A673 (cell line): ENCODE measurements around the gene OR2T34. TPM values are rescaled to one million over a fixed set of nuclear protein-coding genes. Genes with fewer than 3 reads are reported as not detected.
"Not testable (repeated sequence)": the region's sequence is repeated elsewhere in the genome, so short reads cannot be mapped to it uniquely, and the experiment has no call there.

Experiments
- BruUV-seq: library from RNA; stranded (reverse); fragments of 400-500 nt; replicated peaks from 2 replicates; lab custom pipeline; 2021; lab: Mats Ljungman, UMichigan
- CTCF ChIA-PET: fragments of 300-600 bp; sonication (Branson Sonifier 250); formaldehyde crosslinking; loops from one replicate; lab custom pipeline; 2022; ENCODE audit warnings: antibody characterized with exemption; lab: Charles Lee
- POLR2A ChIA-PET: fragments of 300-600 bp; sonication (Branson Sonifier 250); formaldehyde crosslinking; loops from one replicate; lab custom pipeline; 2022; ENCODE audit warnings: antibody characterized with exemption; ENCODE audit not compliant: low non-redundant PET; lab: Charles Lee
- DNase-seq: peaks from one replicate; pipeline ENCODE4 v3.0.0-alpha.2; 2015; ENCODE audit warnings: low spot score
- H3K27ac ChIP-seq: fragments of 200-600 bp; sonication (generic); 2 replicates; pipeline ENCODE4 v1.5.1; 2016; ENCODE audit warnings: mixed run types, low read depth, mild to moderate bottlenecking, mixed read lengths, antibody characterized with exemption, low read length; ENCODE audit not compliant: poor library complexity, severe bottlenecking
- H3K27me3 ChIP-seq: fragments of 200-600 bp; sonication (generic); replicated peaks from 2 replicates; pipeline ENCODE4 v1.6.1; 2017; ENCODE audit warnings: mixed run types, low read depth, mild to moderate bottlenecking, mixed read lengths, antibody characterized with exemption, low read length; ENCODE audit not compliant: insufficient read depth, poor library complexity
- H3K36me3 ChIP-seq: fragments of 200-600 bp; sonication (generic); 2 replicates; pipeline ENCODE4 v1.6.1; 2016; ENCODE audit warnings: mixed run types, mild to moderate bottlenecking, mixed read lengths, antibody characterized with exemption, low read length; ENCODE audit not compliant: insufficient read depth, poor library complexity, severe bottlenecking
- H3K4me1 ChIP-seq: fragments of 200-600 bp; sonication (generic); 2 replicates; pipeline ENCODE4 v1.6.1; 2017; ENCODE audit warnings: mixed run types, mild to moderate bottlenecking, mixed read lengths, antibody characterized with exemption, low read length; ENCODE audit not compliant: insufficient read depth, poor library complexity, severe bottlenecking
- H3K4me3 ChIP-seq: fragments of 200-600 bp; sonication (generic); 2 replicates; pipeline ENCODE4 v1.5.1; 2016; ENCODE audit warnings: low read depth, mixed run types, mild to moderate bottlenecking, mixed read lengths, low read length; ENCODE audit not compliant: poor library complexity, severe bottlenecking
- H3K9me3 ChIP-seq: fragments of 200-600 bp; sonication (generic); 2 replicates; pipeline ENCODE4 v1.6.1; 2016; ENCODE audit warnings: mixed run types, low read depth, mild to moderate bottlenecking, mixed read lengths, antibody characterized with exemption, low read length; ENCODE audit not compliant: poor library complexity, severe bottlenecking
- EZH2 ChIP-seq: fragments of 200-600 bp; sonication (generic); IDR thresholded peaks from 2 replicates; pipeline ENCODE4 v1.6.1; 2017; ENCODE audit warnings: borderline replicate concordance, low read depth, mild to moderate bottlenecking, mixed read lengths, antibody characterized with exemption, low read length; ENCODE audit not compliant: poor library complexity, severe bottlenecking
- intact Hi-C: fragments of 100-400 bp; cut with micrococcal nuclease; formaldehyde crosslinking; loops from one replicate; pipeline ENCODE4 v1.10.0; 2022; ENCODE audit not compliant: unreplicated experiment
- total RNA-seq: library from RNA; stranded (reverse); gene quantifications from 2 replicates; pipeline ENCODE4 v1.2.3, GENCODE V29; 2021
- TF ChIP-seq, protein P1 (sequence below): fragments of 300-800, 200-600 bp; sonication (generic); conservative IDR thresholded peaks from 2 replicates; pipeline ENCODE4 v1.5.1; 2017; ENCODE audit warnings: low read depth, mild to moderate bottlenecking, antibody characterized with exemption, low read length, moderate library complexity, mixed read lengths

Gene OR2T34
- total RNA-seq, 1 experiment from 2014 or later = not detected

DNA sequence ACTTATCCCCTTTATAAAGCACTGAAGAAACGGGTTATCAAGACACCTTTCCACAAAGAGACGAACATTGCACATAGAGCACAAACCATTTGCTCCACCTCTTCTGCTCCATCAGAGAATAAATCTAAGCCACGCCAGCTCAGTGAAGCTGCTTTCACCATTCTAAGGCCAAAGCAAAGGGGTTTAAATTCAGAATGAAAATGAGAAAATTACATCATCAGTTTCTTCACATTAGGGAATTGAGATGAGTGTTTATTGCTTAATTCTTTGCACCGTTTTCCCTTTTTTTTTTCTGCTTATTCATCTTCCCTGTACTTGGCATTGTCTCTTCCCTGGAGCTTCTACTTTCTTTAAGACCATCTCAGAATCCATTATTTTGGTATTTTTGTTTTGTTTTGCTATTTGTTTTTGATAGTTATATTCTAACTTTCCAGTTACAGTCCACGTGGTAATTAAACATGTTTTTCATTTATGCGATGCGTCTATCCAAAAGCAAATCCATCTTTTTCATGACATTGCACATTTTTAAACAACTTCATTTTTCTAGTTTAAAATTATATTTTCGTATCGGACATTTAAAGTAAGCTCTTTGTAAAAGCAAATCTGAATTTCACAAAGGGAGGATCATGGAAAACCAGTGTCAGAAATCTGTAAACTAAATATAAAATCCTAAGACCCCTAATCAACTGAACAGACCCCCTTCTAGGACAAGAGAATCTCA, 1.9 kb upstream of the OR2T34 start:
- BruUV-seq = no TSS peak
- intact Hi-C loops = no loop called here

DNA sequence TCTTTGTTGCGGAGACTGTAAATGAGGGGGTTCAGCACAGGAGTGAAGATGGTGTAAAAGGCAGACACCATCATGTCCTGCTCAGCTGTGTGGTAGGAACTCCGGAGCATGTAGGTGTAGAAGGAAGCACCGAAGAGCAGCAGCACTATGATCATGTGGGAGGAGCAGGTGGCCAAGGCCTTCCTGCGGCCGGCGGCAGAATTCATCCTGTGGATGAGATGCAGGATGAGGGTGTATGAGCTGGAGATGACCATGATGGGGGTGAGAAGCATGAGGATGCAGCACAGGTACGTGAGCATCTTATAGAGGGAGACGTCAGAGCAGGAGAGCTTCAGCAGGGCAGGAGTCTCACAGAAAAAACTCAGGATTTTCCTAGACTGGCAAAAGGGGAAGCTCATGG, 701 bp downstream of the OR2T34 start:
- H3K9me3 ChIP-seq, BruUV-seq, H3K27me3 ChIP-seq, CTCF ChIA-PET, POLR2A ChIA-PET, H3K27ac ChIP-seq, DNase-seq, H3K4me3 ChIP-seq, intact Hi-C loops, H3K36me3 ChIP-seq: not testable (repeated sequence)
- peaks cover 25% of the 10 kb centered on the region for H3K4me1 ChIP-seq

More for the DNA sequence above, 1.9 kb upstream of the OR2T34 start:
- peaks cover 19% of the 10 kb centered on the region for H3K4me1 ChIP-seq
- POLR2A ChIA-PET = no interaction called here
- H3K4me3 ChIP-seq = no peak overlapping the region
- TF ChIP-seq, protein P1, sequence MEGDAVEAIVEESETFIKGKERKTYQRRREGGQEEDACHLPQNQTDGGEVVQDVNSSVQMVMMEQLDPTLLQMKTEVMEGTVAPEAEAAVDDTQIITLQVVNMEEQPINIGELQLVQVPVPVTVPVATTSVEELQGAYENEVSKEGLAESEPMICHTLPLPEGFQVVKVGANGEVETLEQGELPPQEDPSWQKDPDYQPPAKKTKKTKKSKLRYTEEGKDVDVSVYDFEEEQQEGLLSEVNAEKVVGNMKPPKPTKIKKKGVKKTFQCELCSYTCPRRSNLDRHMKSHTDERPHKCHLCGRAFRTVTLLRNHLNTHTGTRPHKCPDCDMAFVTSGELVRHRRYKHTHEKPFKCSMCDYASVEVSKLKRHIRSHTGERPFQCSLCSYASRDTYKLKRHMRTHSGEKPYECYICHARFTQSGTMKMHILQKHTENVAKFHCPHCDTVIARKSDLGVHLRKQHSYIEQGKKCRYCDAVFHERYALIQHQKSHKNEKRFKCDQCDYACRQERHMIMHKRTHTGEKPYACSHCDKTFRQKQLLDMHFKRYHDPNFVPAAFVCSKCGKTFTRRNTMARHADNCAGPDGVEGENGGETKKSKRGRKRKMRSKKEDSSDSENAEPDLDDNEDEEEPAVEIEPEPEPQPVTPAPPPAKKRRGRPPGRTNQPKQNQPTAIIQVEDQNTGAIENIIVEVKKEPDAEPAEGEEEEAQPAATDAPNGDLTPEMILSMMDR = no peak
- no peak for TF ChIP-seq EZH2
- DNase-seq = peak; percentile 44
- H3K27ac ChIP-seq = no peak overlapping the region
- H3K27me3 ChIP-seq = no peaks in the 10 kb centered on the region
- H3K36me3 ChIP-seq = no peaks in the 10 kb centered on the region
- H3K9me3 ChIP-seq = no peaks in the 10 kb centered on the region
- CTCF ChIA-PET = interaction anchor here (0.7 kb wide), 1 partner anchor 174 kb away, joined by 9 read pairs; no protein-coding TSS in a partner anchor

DNA sequence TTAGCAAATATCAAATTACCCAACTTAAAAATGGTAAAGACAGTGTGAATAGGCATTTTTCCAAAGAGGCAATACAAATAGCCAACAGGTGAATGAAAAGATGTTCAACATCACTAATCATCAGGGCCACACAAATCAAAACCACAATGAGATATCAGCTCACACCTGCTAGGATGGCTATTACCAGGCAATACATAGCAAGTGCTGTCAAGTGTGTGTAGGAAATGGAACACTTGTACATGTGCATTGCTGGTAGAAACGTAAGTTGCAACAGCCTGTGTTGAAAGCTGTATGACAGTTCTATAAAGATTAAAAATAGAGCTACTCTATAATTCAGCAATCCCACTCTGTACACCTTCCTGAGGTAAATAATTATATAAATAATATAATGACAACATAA, 2.5 kb downstream of the OR2T34 start:
- CTCF ChIA-PET, H3K27ac ChIP-seq, H3K27me3 ChIP-seq, intact Hi-C loops, H3K36me3 ChIP-seq, H3K9me3 ChIP-seq, H3K4me3 ChIP-seq, POLR2A ChIA-PET, DNase-seq, BruUV-seq: not testable (repeated sequence)
- H3K4me1 ChIP-seq = peaks cover 27% of the 10 kb centered on the region

DNA sequence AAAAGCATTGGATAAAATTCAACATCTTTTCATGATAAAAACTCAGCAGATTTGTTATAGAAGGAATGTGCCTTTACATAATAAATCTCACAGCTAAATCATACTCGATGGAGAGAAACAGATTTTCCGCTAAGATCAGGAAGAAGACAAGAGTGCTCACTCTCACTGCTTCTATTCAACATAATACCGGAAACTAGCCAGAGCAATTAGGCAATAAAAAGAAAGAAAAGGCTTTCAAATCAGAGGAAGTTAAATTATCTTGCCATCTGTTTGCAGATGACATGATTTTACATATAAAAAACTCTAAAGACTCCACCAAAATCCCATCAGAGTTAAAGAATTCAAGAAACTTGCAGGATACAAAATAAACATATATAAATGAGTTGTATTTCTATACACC, 3.7 kb downstream of the OR2T34 start:
- CTCF ChIA-PET, POLR2A ChIA-PET: not testable (repeated sequence)
- DNase-seq = peak; percentile 94

DNA sequence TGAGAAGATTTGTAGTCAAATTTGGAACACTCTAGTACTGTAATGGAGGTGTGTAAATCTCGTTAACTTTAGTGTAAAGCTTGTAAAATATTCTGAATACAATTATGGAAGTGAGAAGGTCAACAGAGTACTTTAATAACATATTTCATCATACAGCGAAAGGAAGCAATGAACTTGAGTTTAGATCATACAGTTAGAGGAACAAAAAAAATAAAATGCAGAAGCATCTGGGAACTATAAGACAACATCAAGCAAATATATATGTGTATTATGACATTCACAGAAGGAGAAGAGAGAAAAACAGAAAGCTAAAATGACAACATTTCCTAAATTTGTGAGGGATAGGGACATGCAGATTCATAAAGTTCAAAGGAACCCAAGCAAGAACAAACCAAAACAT, 5.5 kb downstream of the OR2T34 start:
- CTCF ChIA-PET, H3K9me3 ChIP-seq, BruUV-seq, H3K36me3 ChIP-seq, POLR2A ChIA-PET, H3K4me3 ChIP-seq, DNase-seq, H3K4me1 ChIP-seq, H3K27ac ChIP-seq, intact Hi-C loops, H3K27me3 ChIP-seq: not testable (repeated sequence)

More for the DNA sequence above, 3.7 kb downstream of the OR2T34 start:
- BruUV-seq, H3K9me3 ChIP-seq, H3K36me3 ChIP-seq, H3K4me3 ChIP-seq, intact Hi-C loops, H3K27me3 ChIP-seq: not testable (repeated sequence)
- Histone ChIP-seq H3K4me1 (peaks cover 15% of the 10 kb centered on the region), H3K27ac (peak overlapping the region; percentile 57)

DNA sequence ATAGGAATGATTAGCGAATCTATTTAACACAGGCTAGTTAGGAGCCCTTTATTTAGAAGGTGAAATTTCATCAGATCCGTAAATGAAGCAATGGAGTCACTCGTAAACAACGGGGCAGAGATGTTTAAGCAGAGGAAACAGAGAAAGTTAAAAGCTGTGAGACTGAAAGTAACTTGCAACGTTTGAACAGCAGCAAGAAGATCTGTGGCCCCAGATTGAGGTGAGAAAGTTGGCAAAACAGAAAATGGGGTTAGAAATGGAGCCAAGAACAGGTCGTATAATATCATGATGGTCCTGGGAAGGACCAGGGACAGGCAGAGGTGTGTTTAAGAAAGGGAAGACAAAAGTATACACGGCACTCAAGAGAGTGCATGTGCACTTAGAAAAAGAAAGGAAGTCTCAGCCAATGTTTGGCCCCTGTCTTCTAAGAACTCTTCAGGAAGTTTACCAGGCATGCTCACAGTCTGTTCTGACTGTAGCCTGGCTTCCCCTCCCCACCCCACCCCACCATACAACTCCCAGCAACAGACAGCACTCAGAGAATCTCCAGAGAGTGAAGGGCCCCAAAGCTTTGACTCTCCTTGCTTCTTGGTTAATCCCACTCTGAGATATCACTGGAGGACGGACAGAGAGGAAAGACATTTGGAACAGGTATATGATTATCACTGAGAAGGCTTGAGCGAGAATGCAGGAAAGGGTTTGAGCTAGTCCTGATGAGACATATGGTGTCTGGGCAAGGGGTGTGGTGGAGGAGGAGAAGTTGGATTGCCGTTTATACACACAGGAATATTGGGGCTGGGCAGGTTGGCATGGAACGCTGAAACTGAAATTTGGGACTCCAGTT, 8.8 kb downstream of the OR2T34 start:
- intact Hi-C loops, DNase-seq, H3K27me3 ChIP-seq, H3K36me3 ChIP-seq, CTCF ChIA-PET, H3K9me3 ChIP-seq, H3K27ac ChIP-seq, H3K4me1 ChIP-seq, POLR2A ChIA-PET, BruUV-seq, H3K4me3 ChIP-seq: not testable (repeated sequence)
